GM12891 (cell line): Measurements from ENCODE around the gene C1orf50.
"Not testable (repeated sequence)": the region's sequence is repeated elsewhere in the genome, so short reads cannot be mapped to it uniquely, and the experiment has no call there.

Experiments
- DNase-seq: peaks from one replicate; pipeline ENCODE4 v3.0.0; 2011; ENCODE audit warnings: low spot score; ENCODE audit not compliant: insufficient read length
- FAIRE-seq: peaks from 2 replicates; lab custom pipeline; 2011; peaks lifted over from hg19 to GRCh38; lab: Jason Lieb, UNC
- PAX5 ChIP-seq: IDR thresholded peaks from 2 replicates; pipeline ENCODE4 v1.6.1; 2011; ENCODE audit warnings: low read length, moderate library complexity, mild to moderate bottlenecking; ENCODE audit not compliant: insufficient read depth, severe bottlenecking
- POLR2A ChIP-seq: IDR thresholded peaks from 2 replicates; pipeline ENCODE4 v1.6.1; 2011; ENCODE audit warnings: low read depth, low read length, control low read depth
- POLR2AphosphoS5 ChIP-seq: IDR thresholded peaks from 2 replicates; pipeline ENCODE4 v1.6.1; 2011; ENCODE audit warnings: low read depth, low read length, control low read depth
- POU2F2 ChIP-seq: IDR thresholded peaks from 2 replicates; pipeline ENCODE4 v1.6.1; 2011; ENCODE audit warnings: low read depth, mild to moderate bottlenecking, control low read depth, low read length, moderate library complexity
- SPI1 ChIP-seq: IDR thresholded peaks from 2 replicates; pipeline ENCODE4 v1.6.1; 2011; ENCODE audit warnings: low read depth, low read length, control low read depth
- TAF1 ChIP-seq: IDR thresholded peaks from 2 replicates; pipeline ENCODE4 v1.6.1; 2011; ENCODE audit warnings: low read depth, low read length, control low read depth

Gene C1orf50

GRCh38 chr1:42745851-42746250 is 21.2 kb upstream of the C1orf50 start:
- FAIRE-seq (no peak), DNase-seq (no peak)
- no peak for TF ChIP-seq POLR2AphosphoS5
- TF ChIP-seq PAX5 = no peak
- no peak for TF ChIP-seq POU2F2
- TF ChIP-seq POLR2A = no peak
- TF ChIP-seq TAF1 = no peak
- no peak for TF ChIP-seq SPI1

- no peak for FAIRE-seq
- TF ChIP-seq POU2F2 (no peak), POLR2A (no peak), TAF1 (no peak), SPI1 (no peak), POLR2AphosphoS5 (no peak), PAX5 (no peak)
These were observed 20.5 kb upstream of the C1orf50 start for GRCh38 chr1:42746436-42747105.

DNA sequence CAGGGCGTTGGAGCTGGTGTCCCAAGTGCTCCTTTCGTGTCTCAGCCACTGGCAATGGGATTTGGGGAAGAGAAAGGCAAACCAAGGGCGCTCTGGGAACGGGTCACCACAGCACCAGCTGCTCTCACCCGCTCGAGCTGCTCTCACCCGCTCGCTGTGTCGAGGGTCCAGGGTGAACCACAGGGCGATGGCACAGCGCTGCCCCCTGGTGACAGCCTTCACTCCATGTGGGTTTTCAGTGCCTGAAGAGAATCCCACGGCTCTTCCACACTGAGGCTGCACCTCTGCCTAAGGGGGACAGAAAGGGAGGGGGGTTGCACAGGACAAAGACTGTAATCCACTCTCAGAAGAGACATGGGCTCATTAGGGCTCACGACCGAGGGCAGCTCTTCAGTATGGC is 19.9 kb upstream of the C1orf50 start:
- peak; percentile 9 for FAIRE-seq
- DNase-seq = peak; percentile 68
- no peak for TF ChIP-seq TAF1
- no peak for TF ChIP-seq SPI1
- TF ChIP-seq POU2F2 = no peak
- no peak for TF ChIP-seq POLR2AphosphoS5
- TF ChIP-seq POLR2A = no peak
- no peak for TF ChIP-seq PAX5

More at GRCh38 chr1:42746436-42747105, 20.5 kb upstream of the C1orf50 start:
- no peak for DNase-seq

GRCh38 chr1:42748021-42748420 is 19.0 kb upstream of the C1orf50 start:
- TF ChIP-seq SPI1 (no peak), POLR2A (no peak)
- FAIRE-seq (no peak), DNase-seq (no peak)

- no peak for DNase-seq
These were observed 18.3 kb upstream of the C1orf50 start for GRCh38 chr1:42748461-42749410.

DNA sequence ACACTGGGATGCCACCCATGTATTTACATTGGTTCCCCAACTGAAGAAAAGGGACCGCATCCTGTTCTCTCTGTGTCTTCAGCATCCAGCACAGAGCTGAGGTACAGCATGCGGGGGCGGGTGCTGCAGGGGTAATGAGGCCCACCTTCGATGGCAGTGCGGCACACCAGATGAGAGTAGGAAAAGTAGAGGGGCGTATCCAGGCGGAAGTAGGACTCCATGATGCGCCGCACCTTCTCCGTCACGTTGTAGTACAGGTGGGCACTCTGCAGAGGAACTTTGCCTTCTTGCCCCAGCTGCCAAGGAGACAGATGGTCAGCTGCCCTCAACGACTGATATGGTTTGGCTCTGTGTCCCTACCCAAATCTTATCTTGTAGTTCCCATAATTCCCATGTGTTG is 17.0 kb upstream of the C1orf50 start:
- DNase-seq (no peak), FAIRE-seq (no peak)
- TF ChIP-seq POLR2AphosphoS5 = no peak
- no peak for TF ChIP-seq SPI1
- no peak for TF ChIP-seq POLR2A
- no peak for TF ChIP-seq POU2F2
- TF ChIP-seq PAX5 = no peak
- TF ChIP-seq TAF1 = no peak

More at GRCh38 chr1:42748461-42749410, 18.3 kb upstream of the C1orf50 start:
- no peak for FAIRE-seq
- no peak for TF ChIP-seq PAX5
- no peak for TF ChIP-seq POLR2AphosphoS5
- no peak for TF ChIP-seq POLR2A
- TF ChIP-seq POU2F2 = no peak
- TF ChIP-seq TAF1 = no peak
- no peak for TF ChIP-seq SPI1

DNA sequence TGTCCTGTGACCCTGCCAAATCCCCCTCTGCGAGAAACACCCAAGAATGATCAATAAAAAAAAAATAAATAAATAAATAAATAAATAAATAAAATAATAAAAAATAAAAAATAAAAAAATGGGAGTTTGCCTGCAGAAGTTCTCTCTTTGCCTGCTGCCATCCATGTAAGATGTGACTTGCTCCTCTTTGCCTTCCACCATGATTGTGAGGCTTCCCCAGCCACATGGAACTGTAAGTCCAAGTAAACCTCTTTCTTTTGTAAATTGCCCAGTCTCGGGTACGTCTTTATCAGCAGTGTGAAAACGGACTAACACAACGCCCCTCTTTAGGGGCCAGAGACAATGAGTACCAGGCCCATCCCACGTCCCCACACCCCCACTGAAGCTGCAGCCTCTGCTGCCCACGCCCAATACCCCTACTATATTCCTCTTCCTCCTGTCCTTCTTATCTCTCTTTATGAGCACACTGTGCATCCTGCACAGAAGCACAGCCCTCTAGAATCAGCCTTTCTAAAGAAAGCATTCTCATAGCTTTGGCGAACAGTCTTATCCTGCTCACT is 15.5 kb upstream of the C1orf50 start:
- DNase-seq, FAIRE-seq: not testable (repeated sequence)

- FAIRE-seq (no peak), DNase-seq (no peak)
- TF ChIP-seq POLR2A (no peak), PAX5 (no peak), POLR2AphosphoS5 (no peak), SPI1 (no peak), POU2F2 (no peak), TAF1 (no peak)
These were observed 14.8 kb upstream of the C1orf50 start for GRCh38 chr1:42752284-42752683.

GRCh38 chr1:42753070-42753469 is 14.0 kb upstream of the C1orf50 start:
- no peak for FAIRE-seq

More at GRCh38 chr1:42753070-42753469, 14.0 kb upstream of the C1orf50 start:
- TF ChIP-seq TAF1 = no peak
- TF ChIP-seq SPI1 = no peak
- no peak for TF ChIP-seq POLR2A
- TF ChIP-seq POLR2AphosphoS5 = no peak
- no peak for TF ChIP-seq PAX5
- no peak for TF ChIP-seq POU2F2
- no peak for DNase-seq
